Measurements from ENCODE around the gene SPP1.
A peak's percentile ranks its signal among the peaks of the same experiment; 100 is the strongest.
"Not testable (repeated sequence)": the region's sequence is repeated elsewhere in the genome, so short reads cannot be mapped to it uniquely, and the experiment has no call there.

SPP1 gene

GRCh38 chr4:87986508-87986907 lies 11.0 kb downstream of the SPP1 start:
- DNase-seq (ENCODE audit: low read depth) = no peak

GRCh38 chr4:87989765-87990164 lies 14.3 kb downstream of the SPP1 start:
- no peak for DNase-seq (ENCODE audit: low read depth)

- no peak for DNase-seq (ENCODE audit: low read depth)
These were observed 19.9 kb downstream of the SPP1 start for GRCh38 chr4:87995435-87995834.

GRCh38 chr4:87999191-87999691 lies 23.7 kb downstream of the SPP1 start:
- DNase-seq (ENCODE audit: low read depth) = not testable (repeated sequence)

GRCh38 chr4:88001871-88002270 lies 26.4 kb downstream of the SPP1 start:
- no peak for DNase-seq (ENCODE audit: low read depth)

GRCh38 chr4:88002786-88003185 lies 27.3 kb downstream of the SPP1 start:
- DNase-seq (ENCODE audit: low read depth) = peak; percentile 33

GRCh38 chr4:88003261-88003660 lies 27.7 kb downstream of the SPP1 start:
- no peak for DNase-seq (ENCODE audit: low read depth)

GRCh38 chr4:88005076-88005475 lies 29.6 kb downstream of the SPP1 start:
- peak; percentile 66 for DNase-seq (ENCODE audit: low read depth)

- DNase-seq (ENCODE audit: low read depth) = no peak
These were observed 30.4 kb downstream of the SPP1 start for GRCh38 chr4:88005946-88006345.

GRCh38 chr4:88006956-88007303 lies 31.4 kb downstream of the SPP1 start:
- DNase-seq (ENCODE audit: low read depth) = no peak

- DNase-seq (ENCODE audit: low read depth) = peak; percentile 79
These were observed 32.0 kb downstream of the SPP1 start, which contains the start of gene PKD2 for GRCh38 chr4:88007304-88008121. Gene PKD2, plus strand, starts transcription at chr4:88007635. Its CDS starts 99 bp downstream, at chr4:88007734.

- peak; percentile 48 for DNase-seq (ENCODE audit: low read depth)
These were observed 32.7 kb downstream of the SPP1 start for GRCh38 chr4:88008122-88008742.

- no peak for DNase-seq (ENCODE audit: low read depth)
These were observed 33.2 kb downstream of the SPP1 start for GRCh38 chr4:88008743-88009171.

- DNase-seq (ENCODE audit: low read depth) = no peak
These were observed 34.4 kb downstream of the SPP1 start for GRCh38 chr4:88009871-88010270.

- DNase-seq (ENCODE audit: low read depth) = no peak
These were observed 35.5 kb downstream of the SPP1 start for GRCh38 chr4:88010966-88011365.

- no peak for DNase-seq (ENCODE audit: low read depth)
These were observed 37.1 kb downstream of the SPP1 start for GRCh38 chr4:88012647-88013046.

GRCh38 chr4:88014386-88014905 lies 38.9 kb downstream of the SPP1 start:
- no peak for DNase-seq (ENCODE audit: low read depth)

GRCh38 chr4:88015659-88016295 lies 40.3 kb downstream of the SPP1 start:
- no peak for DNase-seq (ENCODE audit: low read depth)

- peak; percentile 95 for DNase-seq (ENCODE audit: low read depth)
These were observed 42.2 kb downstream of the SPP1 start for GRCh38 chr4:88017516-88018297.

- DNase-seq (ENCODE audit: low read depth) = peak; percentile 71
These were observed 43.0 kb downstream of the SPP1 start for GRCh38 chr4:88018466-88018865.

- DNase-seq (ENCODE audit: low read depth) = peak; percentile 22
These were observed 46.3 kb downstream of the SPP1 start for GRCh38 chr4:88021824-88022223.

- DNase-seq (ENCODE audit: low read depth) = no peak
These were observed 46.8 kb downstream of the SPP1 start for GRCh38 chr4:88022289-88022688.
